ENCODE data around the gene SMCO2. TPM values are rescaled to one million over a fixed set of nuclear protein-coding genes. Genes with fewer than 3 reads are reported as not detected.

SMCO2 gene
- total and polyA plus RNA-seq, 4 donors, result not detected

DNA sequence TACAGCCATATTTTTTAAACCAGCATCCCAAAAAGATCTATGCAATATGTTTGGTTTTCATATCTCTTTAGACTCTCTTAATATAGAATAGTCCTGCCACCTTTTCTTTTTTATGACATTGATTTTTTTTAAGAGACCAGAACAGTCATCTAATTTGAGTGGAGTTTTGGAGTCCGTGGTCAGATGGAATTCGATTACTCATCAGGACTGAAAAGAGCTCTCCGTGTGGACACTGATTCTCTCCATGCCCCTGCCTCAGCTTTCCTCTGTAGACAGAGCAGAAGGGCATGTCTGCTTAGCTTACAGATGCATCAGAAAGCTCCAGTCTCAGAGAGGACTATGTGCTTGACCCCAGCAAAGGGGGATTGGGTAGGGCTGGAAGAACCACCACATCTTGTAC is 27.8 kb downstream of the SMCO2 start:
- TF ChIP-seq, protein P1, sequence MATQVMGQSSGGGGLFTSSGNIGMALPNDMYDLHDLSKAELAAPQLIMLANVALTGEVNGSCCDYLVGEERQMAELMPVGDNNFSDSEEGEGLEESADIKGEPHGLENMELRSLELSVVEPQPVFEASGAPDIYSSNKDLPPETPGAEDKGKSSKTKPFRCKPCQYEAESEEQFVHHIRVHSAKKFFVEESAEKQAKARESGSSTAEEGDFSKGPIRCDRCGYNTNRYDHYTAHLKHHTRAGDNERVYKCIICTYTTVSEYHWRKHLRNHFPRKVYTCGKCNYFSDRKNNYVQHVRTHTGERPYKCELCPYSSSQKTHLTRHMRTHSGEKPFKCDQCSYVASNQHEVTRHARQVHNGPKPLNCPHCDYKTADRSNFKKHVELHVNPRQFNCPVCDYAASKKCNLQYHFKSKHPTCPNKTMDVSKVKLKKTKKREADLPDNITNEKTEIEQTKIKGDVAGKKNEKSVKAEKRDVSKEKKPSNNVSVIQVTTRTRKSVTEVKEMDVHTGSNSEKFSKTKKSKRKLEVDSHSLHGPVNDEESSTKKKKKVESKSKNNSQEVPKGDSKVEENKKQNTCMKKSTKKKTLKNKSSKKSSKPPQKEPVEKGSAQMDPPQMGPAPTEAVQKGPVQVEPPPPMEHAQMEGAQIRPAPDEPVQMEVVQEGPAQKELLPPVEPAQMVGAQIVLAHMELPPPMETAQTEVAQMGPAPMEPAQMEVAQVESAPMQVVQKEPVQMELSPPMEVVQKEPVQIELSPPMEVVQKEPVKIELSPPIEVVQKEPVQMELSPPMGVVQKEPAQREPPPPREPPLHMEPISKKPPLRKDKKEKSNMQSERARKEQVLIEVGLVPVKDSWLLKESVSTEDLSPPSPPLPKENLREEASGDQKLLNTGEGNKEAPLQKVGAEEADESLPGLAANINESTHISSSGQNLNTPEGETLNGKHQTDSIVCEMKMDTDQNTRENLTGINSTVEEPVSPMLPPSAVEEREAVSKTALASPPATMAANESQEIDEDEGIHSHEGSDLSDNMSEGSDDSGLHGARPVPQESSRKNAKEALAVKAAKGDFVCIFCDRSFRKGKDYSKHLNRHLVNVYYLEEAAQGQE (IDR thresholded peaks at IDR 0.05), result no peak
- TF ChIP-seq HNF4A (conservative IDR thresholded peaks at IDR 0.05) (no peak), HNF4G (IDR thresholded peaks at IDR 0.05) (no peak), FOXA2 (IDR thresholded peaks at IDR 0.05) (no peak), TAF1 (conservative IDR thresholded peaks at IDR 0.05) (no peak), GABPA (IDR thresholded peaks at IDR 0.05 in 1 of 2, conservative IDR thresholded peaks at IDR 0.05 in 1 of 2) (no peak), SP1 (IDR thresholded peaks at IDR 0.05) (no peak), RXRA (IDR thresholded peaks at IDR 0.05) (no peak), FOXA1 (IDR thresholded peaks at IDR 0.05) (no peak), NR2F2 (IDR thresholded peaks at IDR 0.05) (no peak), EGR1 (IDR thresholded peaks at IDR 0.05; ENCODE audit: low read depth in 2 of 2) (no peak), RAD21 (IDR thresholded peaks at IDR 0.05) (no peak), JUND (IDR thresholded peaks at IDR 0.05) (no peak), YY1 (IDR thresholded peaks at IDR 0.05) (no peak)
- TF ChIP-seq, protein P2, sequence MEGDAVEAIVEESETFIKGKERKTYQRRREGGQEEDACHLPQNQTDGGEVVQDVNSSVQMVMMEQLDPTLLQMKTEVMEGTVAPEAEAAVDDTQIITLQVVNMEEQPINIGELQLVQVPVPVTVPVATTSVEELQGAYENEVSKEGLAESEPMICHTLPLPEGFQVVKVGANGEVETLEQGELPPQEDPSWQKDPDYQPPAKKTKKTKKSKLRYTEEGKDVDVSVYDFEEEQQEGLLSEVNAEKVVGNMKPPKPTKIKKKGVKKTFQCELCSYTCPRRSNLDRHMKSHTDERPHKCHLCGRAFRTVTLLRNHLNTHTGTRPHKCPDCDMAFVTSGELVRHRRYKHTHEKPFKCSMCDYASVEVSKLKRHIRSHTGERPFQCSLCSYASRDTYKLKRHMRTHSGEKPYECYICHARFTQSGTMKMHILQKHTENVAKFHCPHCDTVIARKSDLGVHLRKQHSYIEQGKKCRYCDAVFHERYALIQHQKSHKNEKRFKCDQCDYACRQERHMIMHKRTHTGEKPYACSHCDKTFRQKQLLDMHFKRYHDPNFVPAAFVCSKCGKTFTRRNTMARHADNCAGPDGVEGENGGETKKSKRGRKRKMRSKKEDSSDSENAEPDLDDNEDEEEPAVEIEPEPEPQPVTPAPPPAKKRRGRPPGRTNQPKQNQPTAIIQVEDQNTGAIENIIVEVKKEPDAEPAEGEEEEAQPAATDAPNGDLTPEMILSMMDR (IDR thresholded peaks at IDR 0.05; ENCODE audit: low read depth, low read length, missing input control), result no peak
- TF ChIP-seq, protein P3, sequence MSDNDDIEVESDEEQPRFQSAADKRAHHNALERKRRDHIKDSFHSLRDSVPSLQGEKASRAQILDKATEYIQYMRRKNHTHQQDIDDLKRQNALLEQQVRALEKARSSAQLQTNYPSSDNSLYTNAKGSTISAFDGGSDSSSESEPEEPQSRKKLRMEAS (IDR thresholded peaks at IDR 0.05), result no peak
- TF ChIP-seq, protein P4, sequence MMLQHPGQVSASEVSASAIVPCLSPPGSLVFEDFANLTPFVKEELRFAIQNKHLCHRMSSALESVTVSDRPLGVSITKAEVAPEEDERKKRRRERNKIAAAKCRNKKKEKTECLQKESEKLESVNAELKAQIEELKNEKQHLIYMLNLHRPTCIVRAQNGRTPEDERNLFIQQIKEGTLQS (IDR thresholded peaks at IDR 0.05), result no peak
- TF ChIP-seq, protein P5, sequence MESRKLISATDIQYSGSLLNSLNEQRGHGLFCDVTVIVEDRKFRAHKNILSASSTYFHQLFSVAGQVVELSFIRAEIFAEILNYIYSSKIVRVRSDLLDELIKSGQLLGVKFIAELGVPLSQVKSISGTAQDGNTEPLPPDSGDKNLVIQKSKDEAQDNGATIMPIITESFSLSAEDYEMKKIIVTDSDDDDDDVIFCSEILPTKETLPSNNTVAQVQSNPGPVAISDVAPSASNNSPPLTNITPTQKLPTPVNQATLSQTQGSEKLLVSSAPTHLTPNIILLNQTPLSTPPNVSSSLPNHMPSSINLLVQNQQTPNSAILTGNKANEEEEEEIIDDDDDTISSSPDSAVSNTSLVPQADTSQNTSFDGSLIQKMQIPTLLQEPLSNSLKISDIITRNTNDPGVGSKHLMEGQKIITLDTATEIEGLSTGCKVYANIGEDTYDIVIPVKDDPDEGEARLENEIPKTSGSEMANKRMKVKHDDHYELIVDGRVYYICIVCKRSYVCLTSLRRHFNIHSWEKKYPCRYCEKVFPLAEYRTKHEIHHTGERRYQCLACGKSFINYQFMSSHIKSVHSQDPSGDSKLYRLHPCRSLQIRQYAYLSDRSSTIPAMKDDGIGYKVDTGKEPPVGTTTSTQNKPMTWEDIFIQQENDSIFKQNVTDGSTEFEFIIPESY (IDR thresholded peaks at IDR 0.05), result no peak
- no peaks in the 10 kb centered on the region for H3K27me3 ChIP-seq (ENCODE audit: control insufficient read depth in 4 of 4, insufficient read depth in 4 of 4, low read length in 3 of 4)
- H3K4me3 ChIP-seq (ENCODE audit: low read depth in 1 of 3, low read length in 3 of 3), result no peak overlapping the region
- peaks cover 0 to 15% (median 2%) of the 10 kb centered on the region in 4 donors for H3K9me3 ChIP-seq (ENCODE audit: control insufficient read depth in 4 of 4, low read length in 3 of 4)
- H3K4me1 ChIP-seq (ENCODE audit: control insufficient read depth in 4 of 4, insufficient read depth in 4 of 4, low read length in 3 of 4), result peaks cover 0 to 15% (median 3%) of the 10 kb centered on the region in 4 donors
- H3K27ac ChIP-seq (ENCODE audit: low read depth in 1 of 2, low read length in 2 of 2), result no peak overlapping the region
- WGBS, result 55% methylated on average over 3 of the region's 3 CpGs
- DNase-seq (ENCODE audit: low spot score), result no peak
- H3K9ac ChIP-seq (ENCODE audit: low read depth in 1 of 2, low read length in 2 of 2), result no peak overlapping the region
- no peaks in the 10 kb centered on the region for H3K36me3 ChIP-seq (ENCODE audit: control insufficient read depth in 4 of 4, insufficient read depth in 3 of 4, low read depth in 1 of 4, low read length in 3 of 4)

All from liver (tissue), 9 donors.